ENCODE results near the gene MMP24OS. TPM values are rescaled to one million over a fixed set of nuclear protein-coding genes. Genes with fewer than 3 reads are reported as not detected.

The MMP24OS gene
- total and polyA plus RNA-seq, 10 of the 15 experiments (the other 5 are each of a cell fraction or from before 2014, with no cell fraction given), result 2.0 to 30.9 (median 10.9) TPM

DNA sequence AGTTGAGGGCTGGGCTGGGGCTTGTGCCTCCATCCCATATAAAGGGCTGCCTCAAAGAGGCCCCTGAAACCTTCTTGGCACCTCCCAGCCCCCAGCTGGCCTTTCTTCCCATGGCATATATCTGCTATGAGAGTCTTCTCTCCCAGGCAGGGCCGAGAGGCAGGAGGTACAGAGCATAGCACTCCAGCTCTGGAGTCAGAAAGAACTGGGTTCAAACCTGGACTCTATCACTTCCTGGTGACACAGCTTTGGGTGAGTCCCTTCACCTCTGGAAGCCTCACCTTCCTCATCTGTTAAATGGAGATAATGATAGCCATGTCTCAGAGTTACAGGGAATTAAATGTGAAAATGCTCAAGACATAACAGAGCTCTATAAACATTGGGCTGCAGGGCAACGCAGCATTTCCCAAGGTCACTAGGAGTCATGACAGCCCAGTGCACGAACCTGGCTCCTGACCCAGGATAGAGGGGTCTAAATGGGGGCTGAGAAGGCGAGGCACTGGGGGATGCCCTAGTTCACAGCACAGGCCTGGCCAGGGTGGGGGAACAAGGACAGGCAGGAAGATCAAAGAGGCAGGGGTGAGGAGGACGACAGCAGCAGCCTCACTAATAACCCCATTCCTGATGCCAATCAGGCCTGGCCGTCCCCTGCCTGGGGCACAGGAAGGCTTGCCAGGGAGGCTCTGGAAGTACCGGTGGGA is 12.4 kb upstream of the MMP24OS start:
- intact Hi-C loops (cut with micrococcal nuclease; ENCODE audit: unreplicated experiment), result no loop called here
- TF ChIP-seq TCF3 (IDR thresholded peaks at IDR 0.05; ENCODE audit: borderline replicate concordance, insufficient read depth, low read depth, low read length), result no peak
- TF ChIP-seq SUZ12 (IDR thresholded peaks at IDR 0.05; ENCODE audit: unreplicated experiment), result no peak
- Histone ChIP-seq H3K4me1 (ENCODE audit: control insufficient read depth, insufficient read depth, low read length) (no peaks in the 10 kb centered on the region; the same call in 1 of the 2 replicates), H3K27me3 (replicated peaks in 1 of 2; ENCODE audit: control insufficient read depth in 2 of 2, insufficient read depth in 2 of 2, low read length in 1 of 2) (no peaks in the 10 kb centered on the region), H2AFZ (ENCODE audit: control insufficient read depth, low read depth, low read length) (no peak overlapping the region), H3K4me3 (no peak overlapping the region), H3K79me2 (ENCODE audit: control insufficient read depth, insufficient read depth, low read length) (no peaks in the 10 kb centered on the region), H3K9me3 (replicated peaks; ENCODE audit: control insufficient read depth, insufficient read depth, low read length) (no peaks in the 10 kb centered on the region), H3K9ac (ENCODE audit: control insufficient read depth, insufficient read depth, low read length) (no peak overlapping the region), H3K27ac (ENCODE audit: control insufficient read depth, insufficient read depth) (no peak overlapping the region), H4K20me1 (ENCODE audit: control insufficient read depth, insufficient read depth) (no peaks in the 10 kb centered on the region), H3K36me3 (ENCODE audit: control insufficient read depth in 2 of 2, insufficient read depth in 2 of 2, low read length in 1 of 2) (no peaks in the 10 kb centered on the region), H3K4me2 (ENCODE audit: control insufficient read depth, insufficient read depth) (no peak overlapping the region)
- in situ Hi-C loops (cut with MboI), result no loop called here
- CTCF ChIA-PET, result interaction anchor here (0.6 to 1.2 kb wide), 3 partner anchors 17 to 455 kb away, joined by 3 to 4 read pairs (median 3); no protein-coding TSS in a partner anchor
- DNase-seq (ENCODE audit: low read depth, low spot score), result no peak
- POLR2A ChIA-PET, result interaction anchor here (0.5 kb wide), 1 partner anchor 1354 kb away, joined by 3 read pairs; no protein-coding TSS in a partner anchor
- 20% methylated on average over 7 of the region's 7 CpGs for WGBS (ENCODE audit: insufficient coverage, insufficient replicate concordance, low lambda C conversion rate, missing lambda C conversion rate)
- no TSS peak for BruUV-seq (replicated peaks)
- no peak for FAIRE-seq
- ATAC-seq, result no peak
- SMC1A ChIA-PET (ENCODE audit: uncharacterized antibody, unreplicated experiment), result interaction anchor here (0.6 kb wide), 1 partner anchor 165 kb away, joined by 3 read pairs; the partner anchor contains the start of gene CEP250
- RAD21 ChIA-PET (ENCODE audit: unreplicated experiment), result no interaction called here

DNA sequence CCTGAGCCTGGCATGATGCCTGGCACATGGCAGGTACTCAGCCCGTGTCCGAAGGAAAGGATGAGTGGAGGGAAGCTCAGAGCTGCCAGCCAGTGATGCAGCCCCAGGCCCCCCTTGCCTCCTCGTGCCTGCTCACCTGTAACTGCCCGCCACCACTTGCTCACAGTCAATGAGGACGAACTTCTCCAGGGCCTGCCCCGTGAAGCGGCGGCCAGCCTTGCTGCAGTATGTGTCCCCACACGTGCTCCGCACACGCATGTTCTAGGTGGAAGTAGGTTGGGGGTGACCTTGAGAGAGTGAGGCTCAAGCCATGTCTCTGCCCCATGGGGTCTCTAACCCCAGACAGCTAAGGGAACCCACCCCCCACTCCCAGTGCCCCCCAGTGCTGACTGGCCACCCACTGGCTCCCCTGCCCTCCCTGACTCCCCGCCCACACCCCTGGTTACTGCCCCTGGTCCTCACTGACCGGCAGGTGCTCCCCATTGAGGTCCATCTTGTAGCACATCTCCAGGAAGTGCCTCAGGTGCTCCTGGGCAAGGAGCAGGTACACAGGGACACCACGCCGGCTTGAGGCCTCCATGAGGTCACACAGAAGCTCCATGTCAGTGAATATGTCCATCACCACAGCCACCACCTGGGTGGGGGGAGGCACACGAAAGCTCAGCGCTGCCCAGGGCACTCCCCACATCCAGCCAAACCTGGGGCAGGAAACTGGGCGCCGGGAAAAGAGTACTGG is 10.6 kb upstream of the MMP24OS start:
- no peak overlapping the region for H3K9ac ChIP-seq (ENCODE audit: control insufficient read depth, insufficient read depth, low read length)
- H3K4me1 ChIP-seq (ENCODE audit: control insufficient read depth, insufficient read depth, low read length), result peaks cover 3% of the 10 kb centered on the region; the same call in 1 of the 2 replicates
- ChIA-PET RAD21 (ENCODE audit: unreplicated experiment) (no interaction called here), CTCF (interaction anchor here (1.1 kb wide), 1 partner anchor 17 kb away, joined by 4 read pairs; no protein-coding TSS in a partner anchor), POLR2A (interaction anchor here (0.6 kb wide), 1 partner anchor 147 kb away, joined by 7 read pairs; no protein-coding TSS in a partner anchor), SMC1A (ENCODE audit: uncharacterized antibody, unreplicated experiment) (interaction anchor here (0.7 kb wide), 1 partner anchor 80 kb away, joined by 4 read pairs; no protein-coding TSS in a partner anchor)
- H2AFZ ChIP-seq (ENCODE audit: control insufficient read depth, low read depth, low read length), result no peak overlapping the region
- ATAC-seq, result no peak
- peaks cover 10% of the 10 kb centered on the region for H3K79me2 ChIP-seq (ENCODE audit: control insufficient read depth, insufficient read depth, low read length)
- in situ Hi-C loops (cut with MboI), result no loop called here
- WGBS (ENCODE audit: insufficient coverage, insufficient replicate concordance, low lambda C conversion rate, missing lambda C conversion rate), result 52% methylated on average over 17 of the region's 19 CpGs
- no peaks in the 10 kb centered on the region for H3K27me3 ChIP-seq (replicated peaks in 1 of 2; ENCODE audit: control insufficient read depth in 2 of 2, insufficient read depth in 2 of 2, low read length in 1 of 2)
- TF ChIP-seq IKZF1 (conservative IDR thresholded peaks at IDR 0.05), result no peak
- no peak for TF ChIP-seq SMAD1 (IDR thresholded peaks at IDR 0.05; ENCODE audit: low read depth, partially characterized antibody)
- no peak for TF ChIP-seq ZZZ3 (IDR thresholded peaks at IDR 0.05; ENCODE audit: control insufficient read depth, insufficient read length, low read depth)
- no peak for TF ChIP-seq TAF1 (IDR thresholded peaks at IDR 0.05; ENCODE audit: borderline replicate concordance, low read depth, low read length)
- no peak for TF ChIP-seq STAT3 (IDR thresholded peaks at IDR 0.05; ENCODE audit: low read depth, low read length)
- no peak for TF ChIP-seq POLR2AphosphoS2 (IDR thresholded peaks at IDR 0.05; ENCODE audit: low read depth, low read length)
- no peak for TF ChIP-seq NFYA (IDR thresholded peaks at IDR 0.05; ENCODE audit: borderline replicate concordance, low read depth, low read length)
- TF ChIP-seq CEBPB (IDR thresholded peaks at IDR 0.05; ENCODE audit: borderline replicate concordance in 1 of 2, low read depth in 2 of 2, low read length in 2 of 2), result no peak
- TF ChIP-seq HDAC2 (IDR thresholded peaks at IDR 0.05), result no peak
- TF ChIP-seq, protein P1, sequence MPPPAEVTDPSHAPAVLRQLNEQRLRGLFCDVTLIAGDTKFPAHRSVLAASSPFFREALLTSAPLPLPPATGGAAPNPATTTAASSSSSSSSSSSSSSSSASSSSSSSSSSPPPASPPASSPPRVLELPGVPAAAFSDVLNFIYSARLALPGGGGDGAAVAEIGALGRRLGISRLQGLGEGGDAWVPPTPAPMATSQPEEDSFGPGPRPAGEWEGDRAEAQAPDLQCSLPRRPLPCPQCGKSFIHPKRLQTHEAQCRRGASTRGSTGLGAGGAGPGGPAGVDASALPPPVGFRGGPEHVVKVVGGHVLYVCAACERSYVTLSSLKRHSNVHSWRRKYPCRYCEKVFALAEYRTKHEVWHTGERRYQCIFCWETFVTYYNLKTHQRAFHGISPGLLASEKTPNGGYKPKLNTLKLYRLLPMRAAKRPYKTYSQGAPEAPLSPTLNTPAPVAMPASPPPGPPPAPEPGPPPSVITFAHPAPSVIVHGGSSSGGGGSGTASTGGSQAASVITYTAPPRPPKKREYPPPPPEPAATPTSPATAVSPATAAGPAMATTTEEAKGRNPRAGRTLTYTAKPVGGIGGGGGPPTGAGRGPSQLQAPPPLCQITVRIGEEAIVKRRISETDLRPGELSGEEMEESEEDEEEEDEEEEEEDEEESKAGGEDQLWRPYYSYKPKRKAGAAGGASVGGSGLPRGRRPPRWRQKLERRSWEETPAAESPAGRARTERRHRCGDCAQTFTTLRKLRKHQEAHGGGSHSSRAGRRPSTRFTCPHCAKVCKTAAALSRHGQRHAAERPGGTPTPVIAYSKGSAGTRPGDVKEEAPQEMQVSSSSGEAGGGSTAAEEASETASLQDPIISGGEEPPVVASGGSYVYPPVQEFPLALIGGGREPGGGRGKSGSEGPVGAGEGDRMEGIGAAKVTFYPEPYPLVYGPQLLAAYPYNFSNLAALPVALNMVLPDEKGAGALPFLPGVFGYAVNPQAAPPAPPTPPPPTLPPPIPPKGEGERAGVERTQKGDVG (CRISPR knock-in tag; IDR thresholded peaks at IDR 0.05), result no peak
- TF ChIP-seq BRCA1 (IDR thresholded peaks at IDR 0.05; ENCODE audit: low read depth, low read length), result no peak
- H3K4me2 ChIP-seq (ENCODE audit: control insufficient read depth, insufficient read depth), result no peak overlapping the region
- H3K27ac ChIP-seq (ENCODE audit: control insufficient read depth, insufficient read depth), result no peak overlapping the region
- no peak for DNase-seq (ENCODE audit: low read depth, low spot score)
- no peak for FAIRE-seq
- H4K20me1 ChIP-seq (ENCODE audit: control insufficient read depth, insufficient read depth), result no peaks in the 10 kb centered on the region
- intact Hi-C loops (cut with micrococcal nuclease; ENCODE audit: unreplicated experiment), result no loop called here
- H3K36me3 ChIP-seq (ENCODE audit: control insufficient read depth in 2 of 2, insufficient read depth in 2 of 2, low read length in 1 of 2), result no peaks in the 10 kb centered on the region
- H3K9me3 ChIP-seq (replicated peaks; ENCODE audit: control insufficient read depth, insufficient read depth, low read length), result no peaks in the 10 kb centered on the region
- no TSS peak for BruUV-seq (replicated peaks)
- no peak overlapping the region for H3K4me3 ChIP-seq
